ENCODE data around the gene USP10.

DNA sequence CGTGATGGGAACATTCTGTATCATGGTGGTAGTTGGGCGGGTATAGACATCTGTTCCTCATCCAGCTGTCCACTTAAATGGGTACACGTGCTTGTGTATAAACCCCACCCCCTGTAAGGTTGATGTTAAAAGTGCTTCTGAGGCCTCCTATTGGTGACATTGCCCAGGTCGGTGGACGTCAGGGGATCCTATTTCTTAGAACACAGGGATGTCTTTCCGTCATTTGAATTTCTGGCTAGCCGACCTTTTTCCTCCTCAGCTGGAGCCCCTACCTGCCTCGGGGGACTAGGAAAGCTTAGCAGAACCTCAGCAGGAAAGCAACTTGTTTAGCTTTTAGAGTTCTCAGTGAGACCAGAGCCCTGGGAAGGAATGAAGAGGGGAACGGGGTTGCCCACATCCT, 103.3 kb downstream of the USP10 start:
- TF ChIP-seq POLR2A (IDR thresholded peaks at IDR 0.05) (no peak), CTCF (IDR thresholded peaks at IDR 0.05 in 4 of 5, conservative IDR thresholded peaks at IDR 0.05 in 1 of 5) (no peak)
